Mesodermal cell (in vitro differentiated cells): Measurements from ENCODE around the gene FRAS1.

ENCODE experiments used
- H3K27ac ChIP-seq: 2 replicates; pipeline ENCODE4 v1.7.0; 2013; ENCODE audit warnings: mild to moderate bottlenecking, low read depth, low read length, moderate library complexity; ENCODE audit not compliant: severe bottlenecking
- H3K36me3 ChIP-seq: 2 replicates; pipeline ENCODE4 v1.7.1; 2013; ENCODE audit warnings: mild to moderate bottlenecking, low read length, moderate library complexity; ENCODE audit not compliant: control insufficient read depth, insufficient read depth
- H3K4me1 ChIP-seq: one replicate; pipeline ENCODE4 v1.7.1; 2013; ENCODE audit warnings: mild to moderate bottlenecking, low read length; ENCODE audit not compliant: insufficient read depth, control insufficient read depth, poor library complexity, severe bottlenecking
- H3K4me3 ChIP-seq: 2 replicates; pipeline ENCODE4 v1.7.0; 2013; ENCODE audit warnings: low read length, control low read depth, mild to moderate bottlenecking; ENCODE audit not compliant: insufficient read depth, poor library complexity, severe bottlenecking; ENCODE audit errors: extremely low read depth
- H3K9me3 ChIP-seq: 2 replicates; pipeline ENCODE4 v1.7.1; 2013; ENCODE audit warnings: mild to moderate bottlenecking, low read length, moderate library complexity; ENCODE audit not compliant: control insufficient read depth
- WGBS, 2 experiments: methylation state at CpG; one replicate each; pipeline ENCODE4 v1.1.5; 2013; ENCODE audit warnings: missing lambda C conversion rate in 2 of 2; ENCODE audit not compliant: insufficient coverage in 2 of 2; 5-methylcytosine and 5-hydroxymethylcytosine counted together

FRAS1 gene

GRCh38 chr4:78468272-78468671 is 411.1 kb downstream of the FRAS1 start:
- WGBS, 2 experiments, result 89 to 100% methylated on average over 1 to 2 of the region's 3 CpGs
- H3K9me3 ChIP-seq, result no peaks in the 10 kb centered on the region
- no peak overlapping the region for H3K4me3 ChIP-seq
- peaks cover 18% of the 10 kb centered on the region for H3K36me3 ChIP-seq
- H3K4me1 ChIP-seq, result no peaks in the 10 kb centered on the region
- H3K27ac ChIP-seq, result no peak overlapping the region

DNA sequence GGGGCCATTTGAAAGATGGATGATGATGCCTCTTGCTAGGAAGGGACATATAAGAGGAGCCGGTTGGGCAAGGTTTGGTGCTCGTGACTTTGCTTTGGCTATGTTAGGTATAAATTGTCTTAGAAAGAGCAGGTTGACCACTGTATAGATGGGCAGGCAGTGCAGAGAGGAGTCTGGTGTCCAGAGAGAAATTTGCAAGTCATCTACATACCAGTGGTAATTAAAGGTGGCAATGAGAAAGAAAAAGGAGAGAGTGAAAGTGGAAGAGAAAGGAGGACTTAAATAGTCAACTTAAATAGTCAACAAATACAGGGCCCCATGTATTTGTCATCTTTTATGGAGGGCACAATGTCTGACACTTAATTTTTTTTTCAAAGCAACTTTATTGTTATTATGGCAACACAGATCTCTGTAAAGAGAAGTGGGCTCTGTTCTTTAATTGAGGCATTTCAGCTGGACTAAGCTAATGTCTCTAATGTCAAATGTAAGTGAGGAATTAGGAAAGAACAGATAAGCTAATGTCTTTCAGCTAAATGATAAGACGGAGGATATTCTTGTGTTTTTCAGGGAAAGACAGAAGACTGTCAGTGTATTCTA is 419.1 kb downstream of the FRAS1 start:
- H3K9me3 ChIP-seq, result no peaks in the 10 kb centered on the region
- no peak overlapping the region for H3K4me3 ChIP-seq
- 89 to 100% methylated on average over 3 of the region's 3 CpGs for WGBS, 2 experiments
- no peaks in the 10 kb centered on the region for H3K4me1 ChIP-seq
- peaks cover 14% of the 10 kb centered on the region for H3K36me3 ChIP-seq
- H3K27ac ChIP-seq, result no peak overlapping the region

- no peak overlapping the region for H3K27ac ChIP-seq
- no peak overlapping the region for H3K4me3 ChIP-seq
- no peaks in the 10 kb centered on the region for H3K4me1 ChIP-seq
- WGBS, 2 experiments, result no CpG with 5 or more reads among the region's 1 CpG
- H3K9me3 ChIP-seq, result no peaks in the 10 kb centered on the region
- H3K36me3 ChIP-seq, result peaks cover 19% of the 10 kb centered on the region
Observed at GRCh38 chr4:78477276-78477675, 420.2 kb downstream of the FRAS1 start.

GRCh38 chr4:78478523-78478922 is 421.4 kb downstream of the FRAS1 start:
- Histone ChIP-seq H3K4me3 (no peak overlapping the region), H3K27ac (no peak overlapping the region), H3K36me3 (peaks cover 24% of the 10 kb centered on the region)

GRCh38 chr4:78480286-78480685 is 423.2 kb downstream of the FRAS1 start:
- H3K4me1 ChIP-seq, result no peaks in the 10 kb centered on the region
- H3K27ac ChIP-seq, result no peak overlapping the region
- no peaks in the 10 kb centered on the region for H3K9me3 ChIP-seq
- H3K4me3 ChIP-seq, result no peak overlapping the region
- WGBS, 2 experiments, result 100% methylated on average over 1 of the region's 1 CpG
- H3K36me3 ChIP-seq, result peaks cover 24% of the 10 kb centered on the region

More at GRCh38 chr4:78478523-78478922, 421.4 kb downstream of the FRAS1 start:
- Histone ChIP-seq H3K9me3 (no peaks in the 10 kb centered on the region), H3K4me1 (no peaks in the 10 kb centered on the region)

DNA sequence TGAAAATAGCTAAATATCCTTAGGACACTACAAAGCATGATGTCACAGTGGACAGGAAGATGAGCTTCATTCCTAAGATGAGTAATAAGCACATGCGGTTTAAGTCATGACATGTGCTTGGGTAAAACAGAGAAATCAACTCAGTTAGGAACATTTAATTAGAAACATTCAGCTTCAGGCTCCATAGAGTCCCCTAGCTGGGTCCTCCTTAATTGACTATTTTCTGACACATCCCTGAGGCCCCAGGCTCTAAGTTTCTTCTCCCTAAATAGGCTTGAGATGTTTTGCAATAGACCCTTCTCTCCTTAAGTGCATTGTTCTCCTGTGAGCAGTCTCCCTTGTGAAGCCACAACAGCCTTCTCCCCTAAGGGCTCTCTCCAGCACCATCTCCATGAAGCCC is 424.1 kb downstream of the FRAS1 start:
- Histone ChIP-seq H3K9me3 (no peaks in the 10 kb centered on the region), H3K4me3 (no peak overlapping the region), H3K4me1 (no peaks in the 10 kb centered on the region), H3K27ac (no peak overlapping the region), H3K36me3 (peaks cover 20% of the 10 kb centered on the region)
- 83 to 100% methylated on average over 1 of the region's 1 CpG for WGBS, 2 experiments

GRCh38 chr4:78482281-78482680 is 425.2 kb downstream of the FRAS1 start:
- Histone ChIP-seq H3K4me1 (no peaks in the 10 kb centered on the region), H3K4me3 (no peak overlapping the region), H3K36me3 (peaks cover 19% of the 10 kb centered on the region), H3K27ac (no peak overlapping the region), H3K9me3 (no peaks in the 10 kb centered on the region)
- WGBS, 2 experiments, result 100% methylated on average over 1 of the region's 4 CpGs; no CpG with 5 or more reads in 1 of the 2 experiments

DNA sequence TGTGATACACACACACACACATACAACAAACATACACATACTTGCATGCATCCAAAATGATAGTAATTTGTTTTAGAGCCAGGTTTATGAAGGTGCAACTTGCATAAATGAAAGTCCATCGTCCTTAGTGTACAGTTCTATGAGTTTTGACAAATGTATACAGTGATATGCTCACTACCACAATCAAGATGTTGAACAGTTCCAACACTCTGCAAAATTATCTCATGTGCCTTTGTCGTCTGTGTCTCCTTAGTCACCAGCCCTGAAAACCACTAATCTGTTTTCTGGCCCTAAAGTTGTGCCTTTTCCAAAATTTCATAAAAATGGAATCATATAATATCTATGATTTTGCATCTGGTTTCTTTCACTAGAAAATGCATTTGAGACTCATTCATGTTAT is 426.7 kb downstream of the FRAS1 start:
- Histone ChIP-seq H3K9me3 (no peaks in the 10 kb centered on the region), H3K4me1 (no peaks in the 10 kb centered on the region), H3K27ac (no peak overlapping the region), H3K36me3 (peaks cover 17% of the 10 kb centered on the region), H3K4me3 (no peak overlapping the region)
- WGBS, 2 experiments, result 100% methylated on average over 1 of the region's 2 CpGs; no CpG with 5 or more reads in 1 of the 2 experiments

DNA sequence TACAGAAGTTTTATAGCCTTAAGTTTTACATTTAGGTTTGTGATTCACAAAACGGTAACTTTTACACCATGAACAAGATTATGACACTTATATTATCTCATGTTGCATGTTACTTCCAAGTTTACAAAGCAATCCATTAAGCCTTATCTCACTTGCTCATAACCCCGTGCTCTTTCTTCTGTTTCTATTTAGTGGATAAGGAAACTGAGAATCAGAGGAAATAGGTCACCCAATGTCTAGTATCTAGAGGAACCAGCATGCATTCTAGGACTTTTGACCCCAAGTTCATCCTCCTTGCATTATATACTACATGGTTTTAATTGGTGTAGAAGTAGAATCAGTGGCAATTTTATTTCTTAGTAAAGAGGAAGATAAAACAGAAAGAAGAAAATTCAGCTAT is 427.5 kb downstream of the FRAS1 start:
- H3K4me3 ChIP-seq, result no peak overlapping the region
- no peaks in the 10 kb centered on the region for H3K9me3 ChIP-seq
- H3K36me3 ChIP-seq, result peaks cover 17% of the 10 kb centered on the region
- no peaks in the 10 kb centered on the region for H3K4me1 ChIP-seq
- 100% methylated on average over 1 of the region's 2 CpGs; no CpG with 5 or more reads in 1 of the 2 experiments for WGBS, 2 experiments
- no peak overlapping the region for H3K27ac ChIP-seq

DNA sequence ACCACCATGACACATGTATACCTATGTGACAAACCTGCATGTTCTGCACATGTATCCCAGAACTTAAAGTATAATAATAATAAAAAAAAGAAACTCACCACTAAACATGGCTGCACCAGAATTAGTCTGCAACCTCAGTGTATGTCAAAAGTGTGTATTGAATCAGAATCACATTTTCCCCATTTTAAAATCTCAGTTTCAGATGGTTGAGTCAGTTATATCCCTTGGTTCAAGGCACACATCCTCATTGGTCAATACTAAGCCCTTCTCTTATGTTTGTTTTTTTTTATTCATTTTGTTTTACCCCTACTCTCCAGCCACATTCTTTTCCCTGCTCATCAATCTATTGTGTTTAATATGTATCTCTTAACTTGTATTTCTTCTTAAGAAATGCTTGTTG is 436.6 kb downstream of the FRAS1 start:
- no peak overlapping the region for H3K27ac ChIP-seq
- peaks cover 3% of the 10 kb centered on the region for H3K36me3 ChIP-seq
- H3K9me3 ChIP-seq, result no peaks in the 10 kb centered on the region
- H3K4me3 ChIP-seq, result no peak overlapping the region
- H3K4me1 ChIP-seq, result no peaks in the 10 kb centered on the region

- Histone ChIP-seq H3K27ac (no peak overlapping the region), H3K4me1 (no peaks in the 10 kb centered on the region), H3K36me3 (peaks cover under 1% of the 10 kb centered on the region), H3K4me3 (no peak overlapping the region), H3K9me3 (no peaks in the 10 kb centered on the region)
- 91 to 100% methylated on average over 1 to 3 of the region's 4 CpGs for WGBS, 2 experiments
Observed at GRCh38 chr4:78496021-78496643, 439.0 kb downstream of the FRAS1 start.
